Progenitor cell of endocrine pancreas (in vitro differentiated cells): ENCODE data around the gene SH2D1B. TPM values are rescaled to one million over a fixed set of nuclear protein-coding genes. Genes with fewer than 3 reads are reported as not detected.
"Not testable (repeated sequence)": the region's sequence is repeated elsewhere in the genome, so short reads cannot be mapped to it uniquely, and the experiment has no call there.

Experiments used
- DNase-seq: peaks from one replicate; pipeline ENCODE4 v3.0.0; 2021; ENCODE audit warnings: low spot score; ENCODE audit not compliant: unreplicated experiment
- H3K27ac Mint-ChIP-seq: 2 replicates; pipeline ENCODE4 v1.8.0; 2021; ENCODE audit warnings: mild to moderate bottlenecking, moderate library complexity, mixed read lengths
- H3K27me3 Mint-ChIP-seq: 2 replicates; pipeline ENCODE4 v1.8.0; 2021; ENCODE audit warnings: mixed read lengths
- H3K36me3 Mint-ChIP-seq: 2 replicates; pipeline ENCODE4 v1.8.0; 2022; ENCODE audit warnings: mixed read lengths; ENCODE audit not compliant: insufficient read depth
- H3K4me1 Mint-ChIP-seq: 2 replicates; pipeline ENCODE4 v1.8.0; 2021; ENCODE audit warnings: low read depth, mixed read lengths
- H3K4me3 Mint-ChIP-seq: 2 replicates; pipeline ENCODE4 v1.8.0; 2021; ENCODE audit warnings: low read depth, mild to moderate bottlenecking, moderate library complexity, mixed read lengths
- H3K9me3 Mint-ChIP-seq: 2 replicates; pipeline ENCODE4 v1.8.0; 2021; ENCODE audit warnings: low read depth, mixed read lengths
- total RNA-seq: library from RNA; stranded (reverse); gene quantifications from 2 replicates; pipeline ENCODE4 v1.2.1, GENCODE V29; 2021
- TF ChIP-seq, protein P1 (sequence below): fragments of 200-600 bp; sonication (generic); IDR thresholded peaks from one replicate; pipeline ENCODE4 v1.5.0; 2021; ENCODE audit warnings: antibody characterized with exemption, mild to moderate bottlenecking; ENCODE audit not compliant: unreplicated experiment

The SH2D1B gene
- total RNA-seq, 1 donor from 2014 or later: not detected

- Mint-ChIP-seq H3K36me3 (peaks cover 5% of the 10 kb centered on the region), H3K4me3 (no peak overlapping the region), H3K27me3 (peaks cover 10% of the 10 kb centered on the region), H3K4me1 (peaks cover 17% of the 10 kb centered on the region), H3K9me3 (no peaks in the 10 kb centered on the region), H3K27ac (no peak overlapping the region)
- TF ChIP-seq, protein P1, sequence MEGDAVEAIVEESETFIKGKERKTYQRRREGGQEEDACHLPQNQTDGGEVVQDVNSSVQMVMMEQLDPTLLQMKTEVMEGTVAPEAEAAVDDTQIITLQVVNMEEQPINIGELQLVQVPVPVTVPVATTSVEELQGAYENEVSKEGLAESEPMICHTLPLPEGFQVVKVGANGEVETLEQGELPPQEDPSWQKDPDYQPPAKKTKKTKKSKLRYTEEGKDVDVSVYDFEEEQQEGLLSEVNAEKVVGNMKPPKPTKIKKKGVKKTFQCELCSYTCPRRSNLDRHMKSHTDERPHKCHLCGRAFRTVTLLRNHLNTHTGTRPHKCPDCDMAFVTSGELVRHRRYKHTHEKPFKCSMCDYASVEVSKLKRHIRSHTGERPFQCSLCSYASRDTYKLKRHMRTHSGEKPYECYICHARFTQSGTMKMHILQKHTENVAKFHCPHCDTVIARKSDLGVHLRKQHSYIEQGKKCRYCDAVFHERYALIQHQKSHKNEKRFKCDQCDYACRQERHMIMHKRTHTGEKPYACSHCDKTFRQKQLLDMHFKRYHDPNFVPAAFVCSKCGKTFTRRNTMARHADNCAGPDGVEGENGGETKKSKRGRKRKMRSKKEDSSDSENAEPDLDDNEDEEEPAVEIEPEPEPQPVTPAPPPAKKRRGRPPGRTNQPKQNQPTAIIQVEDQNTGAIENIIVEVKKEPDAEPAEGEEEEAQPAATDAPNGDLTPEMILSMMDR: no peak
- no peak for DNase-seq
Measured at GRCh38 chr1:162353702-162354101, 58.2 kb downstream of the SH2D1B start.

DNA sequence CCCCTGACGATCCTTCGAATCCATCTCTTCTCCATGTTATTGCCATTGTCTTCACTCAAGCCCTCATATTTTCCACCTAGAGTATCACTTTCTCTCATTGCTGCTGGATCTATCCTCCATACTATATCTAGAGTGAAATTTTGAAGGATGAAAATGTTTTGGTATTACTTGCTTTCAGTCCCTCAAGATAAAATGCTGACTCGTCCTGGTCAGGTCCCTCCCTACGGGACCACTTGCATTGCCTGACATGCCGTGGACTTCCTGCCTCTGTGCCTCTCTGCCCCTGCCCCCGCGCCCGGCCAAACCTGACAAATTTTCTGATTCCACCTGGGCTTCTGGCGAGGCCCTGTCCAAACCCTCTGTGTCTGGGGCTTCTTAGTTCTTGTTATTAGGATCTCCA lies 58.9 kb downstream of the SH2D1B start:
- Mint-ChIP-seq H3K27me3 (peaks cover 10% of the 10 kb centered on the region), H3K4me3 (no peak overlapping the region), H3K27ac (no peak overlapping the region), H3K36me3 (peaks cover 5% of the 10 kb centered on the region), H3K9me3 (no peaks in the 10 kb centered on the region), H3K4me1 (peaks cover 19% of the 10 kb centered on the region)
- no peak for DNase-seq
- TF ChIP-seq, protein P1: no peak

- not testable (repeated sequence) for H3K9me3 Mint-ChIP-seq, H3K36me3 Mint-ChIP-seq, DNase-seq, H3K27ac Mint-ChIP-seq, H3K4me3 Mint-ChIP-seq
- H3K27me3 Mint-ChIP-seq: peaks cover 10% of the 10 kb centered on the region
- peaks cover 31% of the 10 kb centered on the region for H3K4me1 Mint-ChIP-seq
Measured at GRCh38 chr1:162351874-162352273, 60.1 kb downstream of the SH2D1B start.

- TF ChIP-seq, protein P1: no peak
- DNase-seq: no peak
- Mint-ChIP-seq H3K27ac (no peak overlapping the region), H3K36me3 (no peaks in the 10 kb centered on the region), H3K27me3 (peaks cover 10% of the 10 kb centered on the region), H3K4me3 (no peak overlapping the region), H3K4me1 (peaks cover 34% of the 10 kb centered on the region), H3K9me3 (no peaks in the 10 kb centered on the region)
Measured at GRCh38 chr1:162351246-162351842, 60.6 kb downstream of the SH2D1B start.

DNA sequence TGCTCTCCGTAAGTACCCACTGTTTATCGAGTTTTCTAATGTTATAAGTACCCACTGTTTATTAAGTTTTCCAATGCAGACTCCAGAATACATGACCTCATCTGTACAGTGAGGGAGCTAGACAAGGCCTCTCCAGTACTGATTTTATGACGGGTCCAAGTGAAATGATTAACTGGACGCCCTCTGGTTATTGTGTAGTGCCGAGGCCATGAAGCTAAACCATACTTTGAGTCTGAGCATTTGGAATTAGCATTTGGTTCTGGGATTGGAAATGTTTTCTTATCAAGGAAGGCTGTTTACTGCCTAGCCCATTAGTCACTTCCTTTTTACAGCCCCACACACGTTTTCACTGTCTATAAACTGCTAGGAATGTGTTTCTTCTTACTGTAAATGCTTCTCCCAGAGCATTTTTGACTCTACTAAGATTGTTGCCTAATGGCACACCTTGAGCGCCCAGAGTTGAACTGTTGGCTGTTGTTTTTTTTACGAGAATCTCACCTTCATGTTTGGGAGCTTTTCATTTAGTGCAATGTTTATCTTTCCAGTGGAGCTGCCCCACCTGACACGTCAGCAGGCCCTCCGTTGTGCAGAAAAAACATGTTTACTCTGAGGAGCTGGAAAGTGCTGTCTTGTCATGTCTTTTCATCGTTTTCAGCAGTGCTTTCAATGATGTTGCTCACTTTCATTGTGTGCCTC lies 62.2 kb downstream of the SH2D1B start:
- Mint-ChIP-seq H3K4me3 (no peak overlapping the region), H3K9me3 (no peaks in the 10 kb centered on the region), H3K4me1 (peaks cover 34% of the 10 kb centered on the region), H3K27ac (no peak overlapping the region), H3K27me3 (peaks cover 8% of the 10 kb centered on the region), H3K36me3 (peaks cover 2% of the 10 kb centered on the region)
- no peak for DNase-seq
- TF ChIP-seq, protein P1: no peak

DNA sequence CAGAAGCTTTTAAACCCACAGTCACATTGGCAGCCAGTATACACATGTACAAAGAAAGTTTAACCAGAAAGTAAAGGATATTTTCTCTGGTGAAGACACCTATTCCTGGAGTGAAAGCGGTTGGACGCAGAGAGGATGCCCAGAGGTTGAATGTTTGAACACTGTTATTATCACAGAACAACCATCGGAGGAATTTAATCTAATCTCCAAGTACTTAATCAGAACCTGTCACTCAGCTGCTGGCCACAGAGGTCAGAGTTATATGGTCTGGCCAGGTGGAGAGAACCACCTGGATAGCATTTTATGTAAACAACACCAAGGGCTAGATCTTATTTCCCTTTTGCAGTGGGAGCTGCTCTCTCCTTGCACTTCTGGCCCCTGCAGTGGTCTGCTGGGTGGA lies 64.7 kb downstream of the SH2D1B start:
- Mint-ChIP-seq H3K4me1 (peaks cover 33% of the 10 kb centered on the region), H3K27me3 (peaks cover 8% of the 10 kb centered on the region), H3K9me3 (no peaks in the 10 kb centered on the region), H3K27ac (peak overlapping the region; percentile 66), H3K36me3 (peaks cover 3% of the 10 kb centered on the region), H3K4me3 (no peak overlapping the region)
- DNase-seq: no peak
- TF ChIP-seq, protein P1: no peak
